Testis (tissue), 2 donors: Measurements from ENCODE around the gene HHIPL1.

ENCODE experiments used
- CTCF ChIP-seq, 3 experiments: fragments of 450-650 bp in 2 of 3; fragments of 200-600 bp in 1 of 3; sonication (generic) in 1 of 3; IDR thresholded peaks; one replicate each; pipeline ENCODE4 v1.5.1; 2016 to 2019; ENCODE audit warnings: antibody characterized with exemption in 3 of 3, mild to moderate bottlenecking in 2 of 3, moderate library complexity in 1 of 3
- POLR2A ChIP-seq: fragments of 450-650 bp; IDR thresholded peaks from one replicate; pipeline ENCODE4 v1.6.1; 2017; ENCODE audit warnings: antibody characterized with exemption, mild to moderate bottlenecking, moderate library complexity

GRCh38 chr14:99708449-99708848, 63.5 kb downstream of the HHIPL1 start:
- TF ChIP-seq CTCF (IDR thresholded peaks at IDR 0.05) (no peak), POLR2A (no peak)
